Mammary epithelial cell (primary cell): ENCODE data around the gene TRIM26.

Source experiments
- EZH2 ChIP-seq: IDR thresholded peaks from 2 replicates; pipeline ENCODE4 v1.6.1; 2012; ENCODE audit warnings: low read length, inconsistent platforms, borderline replicate concordance
- TF ChIP-seq, protein P1 (sequence below), 2 donors: IDR thresholded peaks in 1 of 2; conservative IDR thresholded peaks in 1 of 2; 2 replicates each; pipeline ENCODE4 v1.5.1; 2011 to 2012; ENCODE audit warnings: inconsistent platforms in 2 of 2, low read length in 2 of 2, mild to moderate bottlenecking in 2 of 2, control low read depth in 1 of 2, low read depth in 1 of 2; ENCODE audit not compliant: insufficient read depth in 1 of 2; ENCODE audit errors: extremely low read depth in 1 of 2

DNA sequence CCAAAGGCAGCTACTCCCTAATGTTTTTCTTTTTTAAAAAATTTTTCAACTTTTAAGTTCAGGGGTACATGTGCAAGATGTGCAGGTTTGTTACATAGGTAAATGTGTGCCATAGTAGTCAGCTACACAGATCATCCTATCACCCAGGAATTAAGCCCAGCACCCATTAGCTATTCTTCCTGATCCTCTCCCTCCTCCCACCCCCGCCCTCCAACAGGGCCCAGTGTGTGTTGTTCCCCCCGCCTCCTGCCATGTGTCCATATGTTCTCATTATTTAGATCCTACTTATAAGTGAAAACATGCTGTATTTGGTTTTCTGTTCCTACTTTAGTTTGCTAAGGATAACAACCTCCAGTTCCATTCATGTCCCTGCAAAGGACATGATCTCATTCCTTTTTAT, 37.4 kb downstream of the TRIM26 start:
- TF ChIP-seq, protein P1, sequence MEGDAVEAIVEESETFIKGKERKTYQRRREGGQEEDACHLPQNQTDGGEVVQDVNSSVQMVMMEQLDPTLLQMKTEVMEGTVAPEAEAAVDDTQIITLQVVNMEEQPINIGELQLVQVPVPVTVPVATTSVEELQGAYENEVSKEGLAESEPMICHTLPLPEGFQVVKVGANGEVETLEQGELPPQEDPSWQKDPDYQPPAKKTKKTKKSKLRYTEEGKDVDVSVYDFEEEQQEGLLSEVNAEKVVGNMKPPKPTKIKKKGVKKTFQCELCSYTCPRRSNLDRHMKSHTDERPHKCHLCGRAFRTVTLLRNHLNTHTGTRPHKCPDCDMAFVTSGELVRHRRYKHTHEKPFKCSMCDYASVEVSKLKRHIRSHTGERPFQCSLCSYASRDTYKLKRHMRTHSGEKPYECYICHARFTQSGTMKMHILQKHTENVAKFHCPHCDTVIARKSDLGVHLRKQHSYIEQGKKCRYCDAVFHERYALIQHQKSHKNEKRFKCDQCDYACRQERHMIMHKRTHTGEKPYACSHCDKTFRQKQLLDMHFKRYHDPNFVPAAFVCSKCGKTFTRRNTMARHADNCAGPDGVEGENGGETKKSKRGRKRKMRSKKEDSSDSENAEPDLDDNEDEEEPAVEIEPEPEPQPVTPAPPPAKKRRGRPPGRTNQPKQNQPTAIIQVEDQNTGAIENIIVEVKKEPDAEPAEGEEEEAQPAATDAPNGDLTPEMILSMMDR (conservative IDR thresholded peaks at IDR 0.05 in 1 of 2, IDR thresholded peaks at IDR 0.05 in 1 of 2; ENCODE audit: extremely low read depth in 1 of 2, insufficient read depth in 1 of 2, low read depth in 1 of 2, low read length in 2 of 2): no peak
- no peak for TF ChIP-seq EZH2
